Fibroblast of lung (primary cell): ENCODE data around the gene ANKRD33. TPM values are rescaled to one million over a fixed set of nuclear protein-coding genes. Genes with fewer than 3 reads are reported as not detected.
A peak's percentile ranks its signal among the peaks of the same experiment; 100 is the strongest.

ENCODE experiments used
- DNase-seq, 2 donors: peaks; one replicate each; pipeline versions ENCODE4 v3.0.0 to v3.0.0-alpha.2; 2010; ENCODE audit warnings: low read depth in 2 of 2
- H2AFZ ChIP-seq: 2 replicates; pipeline ENCODE4 v1.5.1; 2012; ENCODE audit warnings: low read length, control low read depth, inconsistent platforms
- H3K27ac ChIP-seq: 2 replicates; pipeline ENCODE4 v1.5.1; 2011; ENCODE audit warnings: low read length, control low read depth; ENCODE audit not compliant: insufficient read depth
- H3K27me3 ChIP-seq: 2 replicates; pipeline ENCODE4 v1.5.1; 2011; ENCODE audit warnings: mild to moderate bottlenecking, low read length; ENCODE audit not compliant: control insufficient read depth, insufficient read depth
- H3K36me3 ChIP-seq: 2 replicates; pipeline ENCODE4 v1.5.1; 2011; ENCODE audit warnings: low read length; ENCODE audit not compliant: control insufficient read depth, insufficient read depth
- H3K4me1 ChIP-seq: 2 replicates; pipeline ENCODE4 v1.5.1; 2011; ENCODE audit warnings: low read length; ENCODE audit not compliant: control insufficient read depth, insufficient read depth; ENCODE audit errors: extremely low read depth
- H3K4me2 ChIP-seq: 2 replicates; pipeline ENCODE4 v1.5.1; 2011; ENCODE audit warnings: low read length, control low read depth; ENCODE audit not compliant: insufficient read depth; ENCODE audit errors: extremely low read depth
- H3K4me3 ChIP-seq, 4 experiments: fragments of 200-600 bp in 1 of 4; sonication (generic) in 1 of 4; replicated peaks in 1 of 4; 2 replicates each; pipeline ENCODE4 v1.5.1; 2011 to 2016; ENCODE audit warnings: low read length in 4 of 4, low read depth in 3 of 4, mild to moderate bottlenecking in 3 of 4, control low read depth in 2 of 4, inconsistent platforms in 1 of 4, mixed read lengths in 1 of 4; ENCODE audit not compliant: insufficient read depth in 1 of 4; ENCODE audit errors: control extremely low read depth in 1 of 4
- H3K79me2 ChIP-seq: 2 replicates; pipeline ENCODE4 v1.5.1; 2012; ENCODE audit warnings: mild to moderate bottlenecking, low read length, inconsistent platforms; ENCODE audit not compliant: control insufficient read depth, insufficient read depth
- H3K9ac ChIP-seq: 2 replicates; pipeline ENCODE4 v1.5.1; 2011; ENCODE audit warnings: mild to moderate bottlenecking, low read length, control low read depth; ENCODE audit not compliant: insufficient read depth
- H3K9me3 ChIP-seq: 2 replicates; pipeline ENCODE4 v1.5.1; 2012; ENCODE audit warnings: low read depth, low read length; ENCODE audit not compliant: control insufficient read depth, insufficient read depth
- H4K20me1 ChIP-seq: 2 replicates; pipeline ENCODE4 v1.5.1; 2011; ENCODE audit warnings: low read length; ENCODE audit not compliant: control insufficient read depth, insufficient read depth; ENCODE audit errors: extremely low read depth
- CTCF ChIP-seq, 2 donors: IDR thresholded peaks in 1 of 2; conservative IDR thresholded peaks in 1 of 2; 1 replicate in 1 of 2; 2 replicates in 1 of 2; pipeline ENCODE4 v1.5.1; 2011 to 2012; ENCODE audit warnings: low read length in 2 of 2, control low read depth in 1 of 2, inconsistent platforms in 1 of 2, low read depth in 1 of 2, mild to moderate bottlenecking in 1 of 2
- EZH2 ChIP-seq: IDR thresholded peaks from 2 replicates; pipeline ENCODE4 v1.5.1; 2012; ENCODE audit warnings: low read length, control low read depth, mild to moderate bottlenecking; ENCODE audit errors: missing control alignments
- polyA plus RNA-seq, 2 donors: library from polyadenylated mRNA; depleted of rRNA in 1 of 2; stranded (reverse) in 1 of 2; unstranded in 1 of 2; fragments of >200 nt; gene quantifications; 2 replicates each; pipeline ENCODE4 v1.2.1, GENCODE V29; 2011 to 2012; ENCODE audit warnings: missing spikeins in 1 of 2
- total RNA-seq: library from RNA; depleted of rRNA; stranded (reverse); fragments of >200 nt; gene quantifications from 2 replicates; pipeline ENCODE4 v1.2.1, GENCODE V29; 2014

The ANKRD33 gene
- total and polyA plus RNA-seq, 2 donors (not counting 1 experiment from before 2014, with no cell fraction given), result under 0.01 TPM; not detected in 1

GRCh38 chr12:51921017-51921725 is 33.3 kb downstream of the ANKRD33 start:
- no peak overlapping the region for H3K27ac ChIP-seq
- H3K4me3 ChIP-seq, result no peak overlapping the region
- H3K27me3 ChIP-seq, result peaks cover 2% of the 10 kb centered on the region
- no peak for TF ChIP-seq CTCF (conservative IDR thresholded peaks at IDR 0.05 in 1 of 2, IDR thresholded peaks at IDR 0.05 in 1 of 2; ENCODE audit: low read depth in 1 of 2, low read length in 2 of 2)
- TF ChIP-seq EZH2, result no peak
- DNase-seq, result no peak
- no peak overlapping the region for H3K4me2 ChIP-seq
- H3K4me1 ChIP-seq, result no peaks in the 10 kb centered on the region
- no peaks in the 10 kb centered on the region for H3K9me3 ChIP-seq
- H3K79me2 ChIP-seq, result no peaks in the 10 kb centered on the region
- H3K9ac ChIP-seq, result no peak overlapping the region
- no peaks in the 10 kb centered on the region for H3K36me3 ChIP-seq
- H2AFZ ChIP-seq, result no peak overlapping the region
- H4K20me1 ChIP-seq, result no peaks in the 10 kb centered on the region

GRCh38 chr12:51922146-51922545 is 34.2 kb downstream of the ANKRD33 start:
- Histone ChIP-seq H3K4me2 (no peak overlapping the region), H3K27me3 (peaks cover 2% of the 10 kb centered on the region), H2AFZ (no peak overlapping the region), H3K9ac (no peak overlapping the region), H3K4me3 (no peak overlapping the region), H4K20me1 (no peaks in the 10 kb centered on the region), H3K36me3 (no peaks in the 10 kb centered on the region), H3K27ac (no peak overlapping the region), H3K4me1 (no peaks in the 10 kb centered on the region), H3K9me3 (no peaks in the 10 kb centered on the region), H3K79me2 (no peaks in the 10 kb centered on the region)
- no peak for DNase-seq
- no peak for TF ChIP-seq EZH2
- TF ChIP-seq CTCF (conservative IDR thresholded peaks at IDR 0.05 in 1 of 2, IDR thresholded peaks at IDR 0.05 in 1 of 2; ENCODE audit: low read depth in 1 of 2, low read length in 2 of 2), result no peak

- H3K27ac ChIP-seq, result no peak overlapping the region
- peak overlapping the region; percentile 9 for H3K4me2 ChIP-seq
- H3K36me3 ChIP-seq, result no peaks in the 10 kb centered on the region
- no peak overlapping the region for H3K4me3 ChIP-seq
- H3K27me3 ChIP-seq, result peaks cover 2% of the 10 kb centered on the region
- peak overlapping the region; percentile 17 for H2AFZ ChIP-seq
- TF ChIP-seq CTCF (conservative IDR thresholded peaks at IDR 0.05 in 1 of 2, IDR thresholded peaks at IDR 0.05 in 1 of 2; ENCODE audit: low read depth in 1 of 2, low read length in 2 of 2) (no peak), EZH2 (no peak)
- no peaks in the 10 kb centered on the region for H3K79me2 ChIP-seq
- no peak overlapping the region for H3K9ac ChIP-seq
- H4K20me1 ChIP-seq, result no peaks in the 10 kb centered on the region
- no peaks in the 10 kb centered on the region for H3K9me3 ChIP-seq
- no peaks in the 10 kb centered on the region for H3K4me1 ChIP-seq
- DNase-seq, result peak; percentile 33 to 76
Measured at GRCh38 chr12:51922762-51923505, 35.0 kb downstream of the ANKRD33 start.
